ENCODE measurements around the gene USF1. TPM values are rescaled to one million over a fixed set of nuclear protein-coding genes. Genes with fewer than 3 reads are reported as not detected.
"Not testable (repeated sequence)": the region's sequence is repeated elsewhere in the genome, so short reads cannot be mapped to it uniquely, and the experiment has no call there.

USF1 gene
- total and polyA plus RNA-seq, 8 donors = 7.2 to 566 (median 60.5) TPM

DNA sequence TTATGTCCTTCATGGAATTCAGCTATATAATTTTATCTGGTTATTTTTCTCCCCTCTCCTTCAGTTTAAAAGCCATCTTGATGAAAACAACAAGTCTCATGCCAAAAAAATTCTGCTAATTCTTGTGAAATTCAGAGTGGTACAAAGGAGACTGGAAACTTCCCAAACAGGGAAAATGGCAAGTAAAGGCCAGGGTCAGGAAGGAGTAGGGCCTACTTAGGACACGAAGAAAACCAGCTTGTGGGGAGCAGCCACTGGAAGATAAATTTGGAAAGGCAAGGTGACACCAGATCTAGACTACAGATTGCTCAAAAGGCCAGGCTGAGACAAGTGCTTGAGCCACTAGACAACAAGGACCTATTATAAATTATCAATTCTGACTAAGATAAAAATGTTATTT lies 13.4 kb downstream of the USF1 start:
- intact Hi-C loops (cut with DNase I; ENCODE audit: low total_unique reads) = no loop called here
- H3K9me3 ChIP-seq = no peaks in the 10 kb centered on the region
- H3K36me3 ChIP-seq = no peaks in the 10 kb centered on the region
- WGBS, 5 donors = 50 to 79% (median 73%) methylated on average over 1 of the region's 1 CpG
- H3K4me1 ChIP-seq = peaks cover 0 to 11% (median 0%) of the 10 kb centered on the region in 4 donors
- H3K27ac ChIP-seq = peak overlapping the region in 1 of 5 donors; percentile 64
- H3K27me3 ChIP-seq = no peaks in the 10 kb centered on the region
- no peak for DNase-seq
- TF ChIP-seq, protein P1, sequence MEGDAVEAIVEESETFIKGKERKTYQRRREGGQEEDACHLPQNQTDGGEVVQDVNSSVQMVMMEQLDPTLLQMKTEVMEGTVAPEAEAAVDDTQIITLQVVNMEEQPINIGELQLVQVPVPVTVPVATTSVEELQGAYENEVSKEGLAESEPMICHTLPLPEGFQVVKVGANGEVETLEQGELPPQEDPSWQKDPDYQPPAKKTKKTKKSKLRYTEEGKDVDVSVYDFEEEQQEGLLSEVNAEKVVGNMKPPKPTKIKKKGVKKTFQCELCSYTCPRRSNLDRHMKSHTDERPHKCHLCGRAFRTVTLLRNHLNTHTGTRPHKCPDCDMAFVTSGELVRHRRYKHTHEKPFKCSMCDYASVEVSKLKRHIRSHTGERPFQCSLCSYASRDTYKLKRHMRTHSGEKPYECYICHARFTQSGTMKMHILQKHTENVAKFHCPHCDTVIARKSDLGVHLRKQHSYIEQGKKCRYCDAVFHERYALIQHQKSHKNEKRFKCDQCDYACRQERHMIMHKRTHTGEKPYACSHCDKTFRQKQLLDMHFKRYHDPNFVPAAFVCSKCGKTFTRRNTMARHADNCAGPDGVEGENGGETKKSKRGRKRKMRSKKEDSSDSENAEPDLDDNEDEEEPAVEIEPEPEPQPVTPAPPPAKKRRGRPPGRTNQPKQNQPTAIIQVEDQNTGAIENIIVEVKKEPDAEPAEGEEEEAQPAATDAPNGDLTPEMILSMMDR (IDR thresholded peaks at IDR 0.05) = no peak
- TF ChIP-seq POLR2A (IDR thresholded peaks at IDR 0.05) = no peak
- no peak for TF ChIP-seq EP300 (IDR thresholded peaks at IDR 0.05)
- TF ChIP-seq POLR2AphosphoS5 (IDR thresholded peaks at IDR 0.05) = no peak
- H3K4me3 ChIP-seq = no peak overlapping the region

DNA sequence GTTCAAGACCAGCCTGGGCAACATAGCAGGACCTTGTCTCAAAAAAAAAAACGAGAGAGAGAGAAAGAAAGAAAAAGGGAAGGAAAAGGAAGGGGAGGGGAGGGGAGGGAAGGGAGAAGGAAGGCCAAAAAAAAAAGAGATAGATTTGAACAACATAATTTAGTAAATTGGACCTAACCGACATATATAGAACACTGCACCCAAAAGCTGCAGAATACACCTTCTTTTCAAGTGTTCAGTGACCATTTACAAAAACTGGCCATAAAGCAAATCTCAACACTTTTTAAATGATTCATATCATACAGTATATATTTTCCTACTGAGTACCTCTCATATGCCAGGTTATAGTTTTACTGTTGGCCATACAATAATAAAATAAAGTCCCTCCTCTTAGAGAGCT lies 13.9 kb downstream of the USF1 start:
- no peaks in the 10 kb centered on the region for H3K36me3 ChIP-seq
- H3K27ac ChIP-seq = no peak overlapping the region
- no peak for DNase-seq
- no peak overlapping the region for H3K4me3 ChIP-seq
- WGBS, 5 donors = 61 to 72% (median 70%) methylated on average over 2 of the region's 2 CpGs
- peaks cover 0 to 6% (median 0%) of the 10 kb centered on the region in 4 donors for H3K4me1 ChIP-seq
- TF ChIP-seq POLR2A (IDR thresholded peaks at IDR 0.05) = no peak
- TF ChIP-seq, protein P1 (IDR thresholded peaks at IDR 0.05) = no peak
- TF ChIP-seq POLR2AphosphoS5 (IDR thresholded peaks at IDR 0.05) = no peak
- TF ChIP-seq EP300 (IDR thresholded peaks at IDR 0.05) = no peak
- no peaks in the 10 kb centered on the region for H3K27me3 ChIP-seq
- intact Hi-C loops (cut with DNase I; ENCODE audit: low total_unique reads) = no loop called here
- H3K9me3 ChIP-seq = no peaks in the 10 kb centered on the region

GRCh38 chr1:161029466-161029865 lies 16.3 kb downstream of the USF1 start:
- H3K27ac ChIP-seq; H3K9me3 ChIP-seq; H3K4me1 ChIP-seq; H3K4me3 ChIP-seq; H3K27me3 ChIP-seq; DNase-seq; H3K36me3 ChIP-seq; intact Hi-C loops (cut with DNase I; ENCODE audit: low total_unique reads): not testable (repeated sequence)
- WGBS, 5 donors = 91 to 100% (median 98%) methylated on average over 10 to 32 of the region's 32 CpGs

- DNase-seq; H3K9me3 ChIP-seq; intact Hi-C loops (cut with DNase I; ENCODE audit: low total_unique reads); H3K27me3 ChIP-seq; H3K36me3 ChIP-seq; H3K4me1 ChIP-seq; H3K27ac ChIP-seq; H3K4me3 ChIP-seq: not testable (repeated sequence)
- WGBS, 5 donors = 52 to 68% (median 56%) methylated on average over 1 of the region's 1 CpG
Measured at GRCh38 chr1:161026954-161027353, 18.8 kb downstream of the USF1 start.

GRCh38 chr1:161022432-161022831 lies 23.3 kb downstream of the USF1 start:
- peak in 1 of 4 donors; percentile 17 for TF ChIP-seq POLR2A (IDR thresholded peaks at IDR 0.05)
- H3K36me3 ChIP-seq; H3K9me3 ChIP-seq; intact Hi-C loops (cut with DNase I; ENCODE audit: low total_unique reads); H3K4me3 ChIP-seq; DNase-seq; H3K27me3 ChIP-seq: not testable (repeated sequence)
- Histone ChIP-seq H3K27ac (peak overlapping the region; percentile 70 to 93 (median 89)), H3K4me1 (peaks cover 22 to 45% (median 36%) of the 10 kb centered on the region in 4 donors)
- WGBS, 5 donors = 74 to 90% (median 80%) methylated on average over 12 of the region's 12 CpGs

DNA sequence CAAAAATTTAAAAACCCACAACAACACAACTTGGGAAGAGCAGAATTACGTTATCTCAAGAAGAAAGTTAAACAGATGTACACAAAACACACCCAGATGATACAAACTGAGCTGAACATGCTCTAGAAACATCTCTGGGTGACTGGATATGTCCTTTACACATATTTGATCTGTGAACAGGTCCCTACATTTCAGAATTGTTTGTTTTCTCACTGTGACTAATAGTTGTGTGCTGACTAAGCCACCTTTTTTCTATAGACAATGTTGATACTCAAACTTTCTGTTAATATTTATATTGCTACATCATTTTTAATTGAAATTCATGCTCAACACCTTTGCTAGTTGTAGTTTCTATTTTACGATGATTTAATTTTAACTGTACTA lies 23.8 kb downstream of the USF1 start:
- Histone ChIP-seq H3K4me3 (peak overlapping the region; percentile 62 to 73 (median 66)), H3K36me3 (no peaks in the 10 kb centered on the region), H3K9me3 (no peaks in the 10 kb centered on the region), H3K4me1 (peaks cover 26 to 49% (median 38%) of the 10 kb centered on the region in 4 donors), H3K27ac (peak overlapping the region; percentile 87 to 94 (median 91)), H3K27me3 (peaks cover 0 to 7% (median 0%) of the 10 kb centered on the region in 3 donors)
- intact Hi-C loops (cut with DNase I; ENCODE audit: low total_unique reads) = no loop called here
- TF ChIP-seq POLR2AphosphoS5 (IDR thresholded peaks at IDR 0.05) (no peak), POLR2A (IDR thresholded peaks at IDR 0.05) (no peak), EP300 (IDR thresholded peaks at IDR 0.05) (no peak)
- TF ChIP-seq, protein P1 (IDR thresholded peaks at IDR 0.05) = no peak
- 33 to 54% (median 43%) methylated on average over 2 of the region's 2 CpGs for WGBS, 5 donors
- peak in 1 of 2 donors; percentile 41 for DNase-seq

Measured in stomach (tissue), 9 donors.